ENCODE results near the gene PDXK. TPM values are rescaled to one million over a fixed set of nuclear protein-coding genes. Genes with fewer than 3 reads are reported as not detected.

PDXK gene
- total and polyA plus RNA-seq, 9 of the 15 experiments (the other 6 are each of a cell fraction or from before 2014, with no cell fraction given) = 5.6 to 162 (median 76.5) TPM

DNA sequence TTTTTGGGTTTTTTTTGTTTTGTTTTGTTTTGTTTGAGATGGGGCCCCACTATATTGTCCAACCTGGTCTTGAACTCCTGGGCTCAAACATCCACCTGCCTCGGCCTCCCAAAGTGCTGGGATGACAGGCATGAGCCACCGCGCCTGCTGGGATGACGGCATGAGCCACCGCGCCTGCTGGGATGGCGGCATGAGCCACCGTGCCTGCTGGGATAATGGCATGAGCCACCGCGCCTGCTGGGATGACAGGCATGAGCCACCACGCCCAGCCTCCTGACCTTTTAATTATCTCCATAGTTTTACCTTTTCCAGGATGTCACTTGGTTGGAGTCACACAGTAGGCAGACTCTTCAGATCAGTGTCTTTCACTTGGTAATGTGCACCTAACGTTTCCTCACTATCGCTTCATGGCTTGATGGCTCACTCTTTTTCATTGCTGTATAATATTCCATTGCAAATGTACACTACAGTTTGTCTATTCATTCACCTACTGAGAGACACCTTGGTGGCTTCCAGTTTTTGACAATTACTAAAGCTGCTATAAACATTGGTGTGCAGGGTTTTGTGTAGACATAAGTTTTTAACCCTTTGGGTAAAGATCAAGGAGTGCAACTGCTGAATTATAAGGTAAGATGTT lies 10.1 kb upstream of the PDXK start:
- FAIRE-seq (no peak), DNase-seq (ENCODE audit: extremely low read depth in 1 of 4, low spot score in 3 of 4) (no peak), ATAC-seq (no peak)
- peaks cover 8 to 22% of the 10 kb centered on the region in 2 experiments; a peak in 3 of 5 replicates for H3K4me1 ChIP-seq (replicated peaks in 1 of 2; ENCODE audit: control insufficient read depth in 2 of 2, insufficient read depth in 2 of 2, low read length in 2 of 2)
- no peak overlapping the region for H3K9ac ChIP-seq (ENCODE audit: insufficient read depth in 1 of 2, low read depth in 2 of 2, low read length in 2 of 2)
- no peak overlapping the region for H3K4me2 ChIP-seq (ENCODE audit: insufficient read depth, low read length)
- 70% methylated on average over 13 of the region's 13 CpGs for WGBS (ENCODE audit: insufficient coverage, low coverage, missing lambda C conversion rate)
- no TSS peak for BruUV-seq (replicated peaks)
- in situ Hi-C loops (cut with MboI) (no loop called here), intact Hi-C loops (cut with micrococcal nuclease) (no loop called here)
- H3K27ac ChIP-seq (ENCODE audit: extremely low read depth, low read depth, low read length) = no peak overlapping the region
- no peaks in the 10 kb centered on the region for H3K36me3 ChIP-seq (ENCODE audit: control insufficient read depth, insufficient read depth, low read length)
- no peaks in the 10 kb centered on the region; a peak in 1 of 5 replicates for H3K27me3 ChIP-seq (ENCODE audit: control insufficient read depth in 2 of 2, insufficient read depth in 2 of 2, low read length in 2 of 2)
- POLR2A ChIA-PET = no interaction called here
- CTCF ChIA-PET (ENCODE audit: low intra/inter-chr PET ratio) = no interaction called here
- no peaks in the 10 kb centered on the region for H3K9me1 ChIP-seq (ENCODE audit: control insufficient read depth, insufficient read depth, low read length)
- H3K79me2 ChIP-seq (ENCODE audit: control insufficient read depth, insufficient read depth, low read length) = no peaks in the 10 kb centered on the region
- no peak overlapping the region for H2AFZ ChIP-seq (ENCODE audit: low read depth, low read length)
- H3K9me3 ChIP-seq (replicated peaks; ENCODE audit: control insufficient read depth, insufficient read depth, low read depth, low read length) = no peaks in the 10 kb centered on the region
- no peaks in the 10 kb centered on the region for H4K20me1 ChIP-seq (replicated peaks; ENCODE audit: control insufficient read depth, insufficient read depth, low read length)
- no peak overlapping the region for H3K4me3 ChIP-seq
- TF ChIP-seq, protein P1, sequence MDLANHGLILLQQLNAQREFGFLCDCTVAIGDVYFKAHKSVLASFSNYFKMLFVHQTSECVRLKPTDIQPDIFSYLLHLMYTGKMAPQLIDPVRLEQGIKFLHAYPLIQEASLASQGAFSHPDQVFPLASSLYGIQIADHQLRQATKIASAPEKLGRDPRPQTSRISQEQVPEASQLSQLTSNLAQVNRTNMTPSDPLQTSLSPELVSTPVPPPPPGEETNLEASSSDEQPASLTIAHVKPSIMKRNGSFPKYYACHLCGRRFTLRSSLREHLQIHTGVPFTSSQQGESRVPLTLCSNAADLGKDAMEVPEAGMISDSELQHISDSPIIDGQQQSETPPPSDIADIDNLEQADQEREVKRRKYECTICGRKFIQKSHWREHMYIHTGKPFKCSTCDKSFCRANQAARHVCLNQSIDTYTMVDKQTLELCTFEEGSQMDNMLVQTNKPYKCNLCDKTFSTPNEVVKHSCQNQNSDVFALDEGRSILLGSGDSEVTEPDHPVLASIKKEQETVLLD (IDR thresholded peaks at IDR 0.05) = no peak
- TF ChIP-seq RCOR1 (IDR thresholded peaks at IDR 0.05; ENCODE audit: borderline replicate concordance in 1 of 2, low read depth in 2 of 2, low read length in 2 of 2) (peak in 1 of 2 experiments; percentile 29; a peak in 1 of 4 replicates), FUS (optimal IDR thresholded peaks at IDR 0.05; ENCODE audit: low read depth, low read length) (no peak), NCOA1 (IDR thresholded peaks at IDR 0.05; ENCODE audit: low read depth) (no peak), ZNF586 (CRISPR knock-in tag; conservative IDR thresholded peaks at IDR 0.05) (no peak), ZNF76 (CRISPR knock-in tag; IDR thresholded peaks at IDR 0.05; ENCODE audit: borderline replicate concordance) (no peak), PTBP1 (IDR thresholded peaks at IDR 0.05; ENCODE audit: low read depth, low read length) (no peak), ZNF24 (IDR thresholded peaks at IDR 0.05) (no peak), HDAC2 (IDR thresholded peaks at IDR 0.05) (0 out of 2 replicates have a peak, but pooled peaks have one; percentile 29), YBX1 (IDR thresholded peaks at IDR 0.05) (no peak), SIX5 (IDR thresholded peaks at IDR 0.05; ENCODE audit: borderline replicate concordance in 1 of 2, insufficient read depth in 1 of 2, low read depth in 1 of 2, low read length in 2 of 2) (no peak), CEBPG (CRISPR knock-in tag; IDR thresholded peaks at IDR 0.05) (no peak), CEBPG (tag; conservative IDR thresholded peaks at IDR 0.05 in 1 of 2, IDR thresholded peaks at IDR 0.05 in 1 of 2) (no peak), CREB1 (IDR thresholded peaks at IDR 0.05) (no peak), CREB1 (CRISPR knock-in tag; IDR thresholded peaks at IDR 0.05) (no peak)
- TF ChIP-seq, protein P2, sequence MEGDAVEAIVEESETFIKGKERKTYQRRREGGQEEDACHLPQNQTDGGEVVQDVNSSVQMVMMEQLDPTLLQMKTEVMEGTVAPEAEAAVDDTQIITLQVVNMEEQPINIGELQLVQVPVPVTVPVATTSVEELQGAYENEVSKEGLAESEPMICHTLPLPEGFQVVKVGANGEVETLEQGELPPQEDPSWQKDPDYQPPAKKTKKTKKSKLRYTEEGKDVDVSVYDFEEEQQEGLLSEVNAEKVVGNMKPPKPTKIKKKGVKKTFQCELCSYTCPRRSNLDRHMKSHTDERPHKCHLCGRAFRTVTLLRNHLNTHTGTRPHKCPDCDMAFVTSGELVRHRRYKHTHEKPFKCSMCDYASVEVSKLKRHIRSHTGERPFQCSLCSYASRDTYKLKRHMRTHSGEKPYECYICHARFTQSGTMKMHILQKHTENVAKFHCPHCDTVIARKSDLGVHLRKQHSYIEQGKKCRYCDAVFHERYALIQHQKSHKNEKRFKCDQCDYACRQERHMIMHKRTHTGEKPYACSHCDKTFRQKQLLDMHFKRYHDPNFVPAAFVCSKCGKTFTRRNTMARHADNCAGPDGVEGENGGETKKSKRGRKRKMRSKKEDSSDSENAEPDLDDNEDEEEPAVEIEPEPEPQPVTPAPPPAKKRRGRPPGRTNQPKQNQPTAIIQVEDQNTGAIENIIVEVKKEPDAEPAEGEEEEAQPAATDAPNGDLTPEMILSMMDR (IDR thresholded peaks at IDR 0.05 in 2 of 3, conservative IDR thresholded peaks at IDR 0.05 in 1 of 3; ENCODE audit: insufficient read depth in 2 of 3, low read depth in 1 of 3, low read length in 3 of 3) = no peak
- TF ChIP-seq, protein P3, sequence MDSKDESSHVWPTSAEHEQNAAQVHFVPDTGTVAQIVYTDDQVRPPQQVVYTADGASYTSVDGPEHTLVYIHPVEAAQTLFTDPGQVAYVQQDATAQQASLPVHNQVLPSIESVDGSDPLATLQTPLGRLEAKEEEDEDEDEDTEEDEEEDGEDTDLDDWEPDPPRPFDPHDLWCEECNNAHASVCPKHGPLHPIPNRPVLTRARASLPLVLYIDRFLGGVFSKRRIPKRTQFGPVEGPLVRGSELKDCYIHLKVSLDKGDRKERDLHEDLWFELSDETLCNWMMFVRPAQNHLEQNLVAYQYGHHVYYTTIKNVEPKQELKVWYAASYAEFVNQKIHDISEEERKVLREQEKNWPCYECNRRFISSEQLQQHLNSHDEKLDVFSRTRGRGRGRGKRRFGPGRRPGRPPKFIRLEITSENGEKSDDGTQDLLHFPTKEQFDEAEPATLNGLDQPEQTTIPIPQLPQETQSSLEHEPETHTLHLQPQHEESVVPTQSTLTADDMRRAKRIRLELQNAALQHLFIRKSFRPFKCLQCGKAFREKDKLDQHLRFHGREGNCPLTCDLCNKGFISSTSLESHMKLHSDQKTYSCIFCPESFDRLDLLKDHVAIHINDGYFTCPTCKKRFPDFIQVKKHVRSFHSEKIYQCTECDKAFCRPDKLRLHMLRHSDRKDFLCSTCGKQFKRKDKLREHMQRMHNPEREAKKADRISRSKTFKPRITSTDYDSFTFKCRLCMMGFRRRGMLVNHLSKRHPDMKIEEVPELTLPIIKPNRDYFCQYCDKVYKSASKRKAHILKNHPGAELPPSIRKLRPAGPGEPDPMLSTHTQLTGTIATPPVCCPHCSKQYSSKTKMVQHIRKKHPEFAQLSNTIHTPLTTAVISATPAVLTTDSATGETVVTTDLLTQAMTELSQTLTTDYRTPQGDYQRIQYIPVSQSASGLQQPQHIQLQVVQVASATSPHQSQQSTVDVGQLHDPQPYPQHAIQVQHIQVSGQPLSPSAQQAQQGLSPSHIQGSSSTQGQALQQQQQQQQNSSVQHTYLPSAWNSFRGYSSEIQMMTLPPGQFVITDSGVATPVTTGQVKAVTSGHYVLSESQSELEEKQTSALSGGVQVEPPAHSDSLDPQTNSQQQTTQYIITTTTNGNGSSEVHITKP (IDR thresholded peaks at IDR 0.05; ENCODE audit: partially characterized antibody) = no peak

Measured in K562 (cell line).